Neuronal stem cell (in vitro differentiated cells): ENCODE measurements around the gene AKAP10.
"Not testable (repeated sequence)": the region's sequence is repeated elsewhere in the genome, so short reads cannot be mapped to it uniquely, and the experiment has no call there.

Source experiments
- DNase-seq: peaks from one replicate; pipeline ENCODE4 v3.0.0-alpha.2; 2013; ENCODE audit warnings: low spot score
- H2AFZ ChIP-seq: one replicate; pipeline ENCODE4 v1.6.1; 2013; ENCODE audit warnings: mild to moderate bottlenecking, low read length, inconsistent platforms
- H2AK5ac ChIP-seq: 2 replicates; pipeline ENCODE4 v1.6.1; 2013; ENCODE audit warnings: low read depth, mild to moderate bottlenecking, inconsistent platforms, low read length, moderate library complexity, mixed read lengths
- H2BK120ac ChIP-seq: 2 replicates; pipeline ENCODE4 v1.6.1; 2013; ENCODE audit warnings: low read depth, mild to moderate bottlenecking, inconsistent platforms, low read length, moderate library complexity, mixed read lengths
- H2BK12ac ChIP-seq: one replicate; pipeline ENCODE4 v1.6.1; 2013; ENCODE audit warnings: low read length, inconsistent platforms
- H2BK15ac ChIP-seq: 2 replicates; pipeline ENCODE4 v1.6.1; 2013; ENCODE audit warnings: mild to moderate bottlenecking, low read length, inconsistent platforms, mixed read lengths
- H2BK5ac ChIP-seq: one replicate; pipeline ENCODE4 v1.6.1; 2013; ENCODE audit warnings: inconsistent platforms, mild to moderate bottlenecking, low read length, moderate library complexity
- H3K14ac ChIP-seq: one replicate; pipeline ENCODE4 v1.6.1; 2013; ENCODE audit warnings: low read length, inconsistent platforms
- H3K18ac ChIP-seq: 2 replicates; pipeline ENCODE4 v1.6.1; 2013; ENCODE audit warnings: low read length, inconsistent platforms
- H3K23ac ChIP-seq: 2 replicates; pipeline ENCODE4 v1.6.1; 2013; ENCODE audit warnings: low read depth, mild to moderate bottlenecking, mixed read lengths, low read length, inconsistent platforms; ENCODE audit not compliant: poor library complexity
- H3K27ac ChIP-seq: replicated peaks from 3 replicates; pipeline ENCODE4 v1.5.1; 2013; ENCODE audit warnings: low read length, inconsistent platforms
- H3K27me3 ChIP-seq, 3 experiments: 2 replicates each; pipeline ENCODE4 v1.6.1; 2013; ENCODE audit warnings: low read length in 3 of 3, mild to moderate bottlenecking in 2 of 3, inconsistent platforms in 1 of 3, low read depth in 1 of 3, mixed read lengths in 1 of 3, moderate library complexity in 1 of 3; ENCODE audit not compliant: control insufficient read depth in 3 of 3, insufficient read depth in 3 of 3
- H3K36me3 ChIP-seq, 2 donors: replicated peaks in 1 of 2; 2 replicates each; pipeline ENCODE4 v1.6.1; 2013; ENCODE audit warnings: low read length in 2 of 2; ENCODE audit not compliant: control insufficient read depth in 2 of 2, insufficient read depth in 2 of 2
- H3K4ac ChIP-seq: 2 replicates; pipeline ENCODE4 v1.6.1; 2013; ENCODE audit warnings: inconsistent platforms, mild to moderate bottlenecking, low read length, moderate library complexity
- H3K4me1 ChIP-seq, 2 donors: 1 replicate in 1 of 2; 2 replicates in 1 of 2; pipeline ENCODE4 v1.6.1; 2013; ENCODE audit warnings: low read length in 2 of 2, low read depth in 1 of 2; ENCODE audit not compliant: control insufficient read depth in 2 of 2, insufficient read depth in 1 of 2
- H3K4me2 ChIP-seq: one replicate; pipeline ENCODE4 v1.6.1; 2013; ENCODE audit warnings: mild to moderate bottlenecking, low read length, inconsistent platforms; ENCODE audit not compliant: insufficient read depth, poor library complexity, severe bottlenecking
- H3K4me3 ChIP-seq, 2 donors: 2 replicates each; pipeline ENCODE4 v1.5.1; 2013; ENCODE audit warnings: low read length in 2 of 2, mild to moderate bottlenecking in 2 of 2, inconsistent platforms in 1 of 2, moderate library complexity in 1 of 2
- H3K79me1 ChIP-seq: one replicate; pipeline ENCODE4 v1.6.1; 2013; ENCODE audit warnings: low read depth, mild to moderate bottlenecking, inconsistent platforms, low read length, moderate library complexity
- H3K9ac ChIP-seq: one replicate; pipeline ENCODE4 v1.6.1; 2013; ENCODE audit warnings: mild to moderate bottlenecking, low read depth, low read length, inconsistent platforms; ENCODE audit not compliant: poor library complexity
- H3K9me3 ChIP-seq, 2 donors: replicated peaks in 1 of 2; 2 replicates each; pipeline versions ENCODE3 to v1.6.1; 2013; ENCODE audit warnings: low read length in 2 of 2, mild to moderate bottlenecking in 2 of 2, inconsistent platforms in 1 of 2, low read depth in 1 of 2, mixed read lengths in 1 of 2, moderate library complexity in 1 of 2; ENCODE audit not compliant: control insufficient read depth in 2 of 2, insufficient read depth in 1 of 2
- H4K8ac ChIP-seq: one replicate; pipeline ENCODE4 v1.6.1; 2013; ENCODE audit warnings: low read depth, mild to moderate bottlenecking, inconsistent platforms, low read length, moderate library complexity
- H4K91ac ChIP-seq: one replicate; pipeline ENCODE4 v1.6.1; 2013; ENCODE audit warnings: low read length, low read depth, mild to moderate bottlenecking, inconsistent platforms; ENCODE audit not compliant: poor library complexity
- WGBS, 2 donors: extraction: QIAGEN DNeasy Blood & Tissue Kit; methylation state at CpG; one replicate each; pipeline ENCODE4 v1.1.7; 2013; ENCODE audit warnings: missing lambda C conversion rate in 2 of 2, mixed read lengths in 1 of 2; ENCODE audit not compliant: insufficient read length in 2 of 2, insufficient replicate concordance in 1 of 2; ENCODE audit errors: extremely low coverage in 2 of 2; 5-methylcytosine and 5-hydroxymethylcytosine counted together

AKAP10 gene

GRCh38 chr17:20016475-20016992 lies 38.9 kb upstream of the AKAP10 start:
- not testable (repeated sequence) for H3K36me3 ChIP-seq, H3K14ac ChIP-seq, DNase-seq, H3K79me1 ChIP-seq, H3K4me2 ChIP-seq, H2AK5ac ChIP-seq, H2BK12ac ChIP-seq, H2BK5ac ChIP-seq, H2BK120ac ChIP-seq, H3K4me3 ChIP-seq, H3K9me3 ChIP-seq, H4K91ac ChIP-seq, H3K23ac ChIP-seq, H3K4me1 ChIP-seq, H3K4ac ChIP-seq, H3K27ac ChIP-seq, H2BK15ac ChIP-seq, H3K18ac ChIP-seq, H4K8ac ChIP-seq, H2AFZ ChIP-seq
- peaks cover 0 to 15% (median 0%) of the 10 kb centered on the region in 3 experiments for H3K27me3 ChIP-seq
- peak overlapping the region; percentile 44 for H3K9ac ChIP-seq
- WGBS, 2 donors: no CpG with 5 or more reads among the region's 32 CpGs

- Histone ChIP-seq H3K9me3 (peaks cover 0 to 3% of the 10 kb centered on the region in 2 donors), H3K18ac (no peak overlapping the region), H3K4me3 (no peak overlapping the region), H2BK5ac (no peak overlapping the region), H2BK120ac (no peak overlapping the region), H3K14ac (no peak overlapping the region), H3K23ac (no peak overlapping the region), H3K4ac (no peak overlapping the region), H2AFZ (no peak overlapping the region), H4K8ac (no peak overlapping the region), H4K91ac (no peak overlapping the region), H3K79me1 (no peaks in the 10 kb centered on the region), H3K27ac (no peak overlapping the region), H3K27me3 (peaks cover 3 to 48% (median 23%) of the 10 kb centered on the region in 3 experiments), H2BK15ac (no peak overlapping the region), H2BK12ac (no peak overlapping the region), H3K4me2 (no peak overlapping the region), H3K4me1 (peaks cover 2 to 4% of the 10 kb centered on the region in 2 donors), H3K36me3 (no peaks in the 10 kb centered on the region), H2AK5ac (no peak overlapping the region), H3K9ac (no peak overlapping the region)
- no CpG with 5 or more reads among the region's 2 CpGs for whole genome bisulfite sequencing, 2 donors
- no peak for DNase-seq
Observed at GRCh38 chr17:20012017-20012536, 34.4 kb upstream of the AKAP10 start.

GRCh38 chr17:20010936-20011335 lies 33.3 kb upstream of the AKAP10 start:
- Histone ChIP-seq H3K18ac (no peak overlapping the region), H3K14ac (no peak overlapping the region), H3K79me1 (no peaks in the 10 kb centered on the region), H3K23ac (no peak overlapping the region), H4K91ac (no peak overlapping the region), H3K4me2 (no peak overlapping the region), H3K27ac (no peak overlapping the region), H3K4ac (no peak overlapping the region), H2BK15ac (no peak overlapping the region), H3K4me1 (peaks cover 2 to 4% of the 10 kb centered on the region in 2 donors), H3K4me3 (no peak overlapping the region), H4K8ac (no peak overlapping the region), H2AK5ac (no peak overlapping the region), H3K9me3 (peaks cover 0 to 3% of the 10 kb centered on the region in 2 donors), H2BK5ac (no peak overlapping the region), H3K27me3 (peaks cover 3 to 54% (median 23%) of the 10 kb centered on the region in 3 experiments), H3K9ac (no peak overlapping the region), H3K36me3 (no peaks in the 10 kb centered on the region), H2BK120ac (no peak overlapping the region), H2AFZ (no peak overlapping the region), H2BK12ac (no peak overlapping the region)
- no CpG with 5 or more reads among the region's 1 CpG for WGBS, 2 donors
- no peak for DNase-seq

GRCh38 chr17:20010099-20010863 lies 32.7 kb upstream of the AKAP10 start:
- H3K4ac ChIP-seq: no peak overlapping the region
- peak overlapping the region; percentile 99 for H3K4me2 ChIP-seq
- H3K9me3 ChIP-seq: peaks cover 0 to 3% of the 10 kb centered on the region in 2 donors
- no peak overlapping the region for H3K23ac ChIP-seq
- H4K8ac ChIP-seq: no peak overlapping the region
- H2AFZ ChIP-seq: peak overlapping the region; percentile 100
- H4K91ac ChIP-seq: no peak overlapping the region
- no peak overlapping the region for H3K27ac ChIP-seq
- DNase-seq: peak; percentile 30
- H2AK5ac ChIP-seq: peak overlapping the region; percentile 68
- H3K18ac ChIP-seq: no peak overlapping the region
- peak overlapping the region; percentile 44 for H3K9ac ChIP-seq
- H3K79me1 ChIP-seq: no peaks in the 10 kb centered on the region
- H2BK5ac ChIP-seq: no peak overlapping the region
- H3K4me3 ChIP-seq: peak overlapping the region; percentile 66 to 88
- H3K27me3 ChIP-seq: peaks cover 3 to 54% (median 23%) of the 10 kb centered on the region in 3 experiments
- no peak overlapping the region for H2BK120ac ChIP-seq
- H3K14ac ChIP-seq: no peak overlapping the region
- no peaks in the 10 kb centered on the region for H3K36me3 ChIP-seq
- no peak overlapping the region for H2BK15ac ChIP-seq
- peaks cover 2 to 4% of the 10 kb centered on the region in 2 donors for H3K4me1 ChIP-seq
- H2BK12ac ChIP-seq: no peak overlapping the region
- no CpG with 5 or more reads among the region's 11 CpGs for WGBS, 2 donors
